WTC11 (cell line): Measurements from ENCODE around the gene SGPP2. TPM values are rescaled to one million over a fixed set of nuclear protein-coding genes. Genes with fewer than 3 reads are reported as not detected.

Source experiments
- ATAC-seq: fragments of 200-7000 bp; cut with Tn5 transposase; 2 replicates; pipeline ENCODE4 v1.10.0; 2021; ENCODE audit warnings: mild to moderate bottlenecking, moderate library complexity
- CTCF ChIA-PET: fragments of 300-600 bp; sonication (Branson Sonifier 250); formaldehyde crosslinking; loops from one replicate; lab custom pipeline; 2021; ENCODE audit warnings: antibody characterized with exemption; lab: Charles Lee
- POLR2A ChIA-PET: fragments of 350-600 bp; sonication (Branson Sonifier 250); formaldehyde crosslinking; loops from one replicate; lab custom pipeline; 2021; ENCODE audit warnings: antibody characterized with exemption; lab: Charles Lee
- DNase-seq: peaks from one replicate; pipeline ENCODE4 v3.0.0; 2021; ENCODE audit warnings: low spot score
- H3K27ac Mint-ChIP-seq: 2 replicates; pipeline ENCODE4 v1.8.0; 2021; ENCODE audit warnings: mixed read lengths
- H3K27me3 Mint-ChIP-seq: 2 replicates; pipeline ENCODE4 v1.8.0; 2021; ENCODE audit warnings: low read depth, mild to moderate bottlenecking, moderate library complexity, mixed read lengths
- H3K36me3 Mint-ChIP-seq: 2 replicates; pipeline ENCODE4 v1.8.0; 2021; ENCODE audit warnings: mixed read lengths
- H3K4me1 Mint-ChIP-seq: 2 replicates; pipeline ENCODE4 v1.8.0; 2022; ENCODE audit warnings: mixed read lengths
- H3K4me3 Mint-ChIP-seq: 2 replicates; pipeline ENCODE4 v1.8.0; 2021; ENCODE audit warnings: mild to moderate bottlenecking, moderate library complexity, mixed read lengths
- H3K9me3 Mint-ChIP-seq: 2 replicates; pipeline ENCODE4 v1.8.0; 2021; ENCODE audit warnings: mixed read lengths
- CBFB ChIP-seq: sonication (generic); formaldehyde crosslinking; IDR thresholded peaks from 2 replicates; pipeline ENCODE4 v1.8.1; 2022; ENCODE audit warnings: mild to moderate bottlenecking, low read depth, missing genetic modification reagents
- ESRRA ChIP-seq: sonication (generic); formaldehyde crosslinking; IDR thresholded peaks from 2 replicates; pipeline ENCODE4 v1.8.1; 2022; ENCODE audit warnings: mild to moderate bottlenecking, missing genetic modification reagents, borderline replicate concordance
- ETV6 ChIP-seq: sonication (generic); formaldehyde crosslinking; IDR thresholded peaks from 2 replicates; pipeline ENCODE4 v1.8.1; 2022; ENCODE audit warnings: mild to moderate bottlenecking, missing genetic modification reagents
- FOXP1 ChIP-seq: sonication (generic); formaldehyde crosslinking; IDR thresholded peaks from 2 replicates; pipeline ENCODE4 v1.8.0; 2022; ENCODE audit warnings: missing genetic modification reagents, mild to moderate bottlenecking, moderate library complexity, borderline replicate concordance
- HMGA2 ChIP-seq: fragments of 250-450 bp; sonication (Bioruptor Pico); IDR thresholded peaks from 2 replicates; pipeline ENCODE4 v1.4.0; 2021; ENCODE audit warnings: mild to moderate bottlenecking, moderate library complexity
- NFE2L1 ChIP-seq: sonication (generic); formaldehyde crosslinking; IDR thresholded peaks from 2 replicates; pipeline ENCODE4 v1.8.1; 2023; ENCODE audit warnings: missing genetic modification reagents
- NR1H2 ChIP-seq: sonication (generic); formaldehyde crosslinking; IDR thresholded peaks from 2 replicates; pipeline ENCODE4 v1.9.0; 2021; ENCODE audit warnings: mild to moderate bottlenecking, moderate library complexity, missing genetic modification reagents
- NR2C2 ChIP-seq: sonication (generic); formaldehyde crosslinking; IDR thresholded peaks from 2 replicates; pipeline ENCODE4 v1.8.0; 2022; ENCODE audit warnings: mild to moderate bottlenecking, missing genetic modification reagents
- NR3C1 ChIP-seq: sonication (generic); formaldehyde crosslinking; conservative IDR thresholded peaks from 2 replicates; pipeline ENCODE4 v1.8.1; 2023; ENCODE audit warnings: low read depth, mild to moderate bottlenecking, missing genetic modification reagents
- PRRX2 ChIP-seq: fragments of 250-450 bp; sonication (Bioruptor Pico); IDR thresholded peaks from 2 replicates; pipeline ENCODE4 v1.8.0; 2021; ENCODE audit warnings: mild to moderate bottlenecking
- SMAD4 ChIP-seq: sonication (generic); formaldehyde crosslinking; IDR thresholded peaks from 2 replicates; pipeline ENCODE4 v1.8.0; 2022; ENCODE audit warnings: mild to moderate bottlenecking, missing genetic modification reagents
- TEAD4 ChIP-seq: sonication (generic); formaldehyde crosslinking; IDR thresholded peaks from 2 replicates; pipeline ENCODE4 v1.8.0; 2022; ENCODE audit warnings: mild to moderate bottlenecking, missing genetic modification reagents
- ZNF138 ChIP-seq: sonication (generic); formaldehyde crosslinking; conservative IDR thresholded peaks from 2 replicates; pipeline ENCODE4 v1.8.1; 2022; ENCODE audit warnings: mild to moderate bottlenecking, moderate library complexity, missing genetic modification reagents
- ZNF263 ChIP-seq: sonication (generic); formaldehyde crosslinking; IDR thresholded peaks from 2 replicates; pipeline ENCODE4 v1.8.1; 2022; ENCODE audit warnings: low read depth, mild to moderate bottlenecking, moderate library complexity, missing genetic modification reagents
- ZNF396 ChIP-seq: fragments of 250-450 bp; sonication (Bioruptor Pico); IDR thresholded peaks from 2 replicates; pipeline ENCODE4 v1.8.0; 2021; ENCODE audit warnings: mild to moderate bottlenecking, moderate library complexity, borderline replicate concordance
- ZNF416 ChIP-seq: fragments of 250-450 bp; sonication (Bioruptor Pico); IDR thresholded peaks from 2 replicates; pipeline ENCODE4 v1.9.0; 2021; ENCODE audit warnings: mild to moderate bottlenecking, inconsistent platforms
- total RNA-seq: library from RNA; stranded (reverse); gene quantifications from 3 replicates; pipeline ENCODE4 v1.2.3, GENCODE V29; 2021
- TF ChIP-seq, protein P1 (sequence below): sonication (generic); formaldehyde crosslinking; IDR thresholded peaks from 2 replicates; pipeline ENCODE4 v1.8.0; 2022; ENCODE audit warnings: mild to moderate bottlenecking, missing genetic modification reagents
- TF ChIP-seq, protein P2 (sequence below): sonication (generic); formaldehyde crosslinking; IDR thresholded peaks from 2 replicates; pipeline ENCODE4 v1.8.1; 2023; ENCODE audit warnings: mild to moderate bottlenecking, missing genetic modification reagents, moderate library complexity
- TF ChIP-seq, protein P3 (sequence below): sonication (generic); formaldehyde crosslinking; IDR thresholded peaks from 2 replicates; pipeline ENCODE4 v1.8.0; 2022; ENCODE audit warnings: mild to moderate bottlenecking, missing genetic modification reagents
- TF ChIP-seq, protein P4 (sequence below): sonication (generic); formaldehyde crosslinking; IDR thresholded peaks from 2 replicates; pipeline ENCODE4 v1.8.0; 2023; ENCODE audit warnings: missing genetic modification reagents
- TF ChIP-seq, protein P5 (sequence below): fragments of 250-450 bp; sonication (Bioruptor Pico); IDR thresholded peaks from 2 replicates; pipeline ENCODE4 v1.8.0; 2021; ENCODE audit warnings: mild to moderate bottlenecking
- TF ChIP-seq, protein P6 (sequence below): sonication (generic); formaldehyde crosslinking; IDR thresholded peaks from 2 replicates; pipeline ENCODE4 v1.8.0; 2022; ENCODE audit warnings: mild to moderate bottlenecking, missing genetic modification reagents
- TF ChIP-seq, protein P7 (sequence below): fragments of 250-450 bp; sonication (Bioruptor Pico); IDR thresholded peaks from 2 replicates; pipeline ENCODE4 v1.9.0; 2021; ENCODE audit warnings: mild to moderate bottlenecking

Gene SGPP2
- total RNA-seq, 1 experiment from 2014 or later = 0.07 TPM

DNA sequence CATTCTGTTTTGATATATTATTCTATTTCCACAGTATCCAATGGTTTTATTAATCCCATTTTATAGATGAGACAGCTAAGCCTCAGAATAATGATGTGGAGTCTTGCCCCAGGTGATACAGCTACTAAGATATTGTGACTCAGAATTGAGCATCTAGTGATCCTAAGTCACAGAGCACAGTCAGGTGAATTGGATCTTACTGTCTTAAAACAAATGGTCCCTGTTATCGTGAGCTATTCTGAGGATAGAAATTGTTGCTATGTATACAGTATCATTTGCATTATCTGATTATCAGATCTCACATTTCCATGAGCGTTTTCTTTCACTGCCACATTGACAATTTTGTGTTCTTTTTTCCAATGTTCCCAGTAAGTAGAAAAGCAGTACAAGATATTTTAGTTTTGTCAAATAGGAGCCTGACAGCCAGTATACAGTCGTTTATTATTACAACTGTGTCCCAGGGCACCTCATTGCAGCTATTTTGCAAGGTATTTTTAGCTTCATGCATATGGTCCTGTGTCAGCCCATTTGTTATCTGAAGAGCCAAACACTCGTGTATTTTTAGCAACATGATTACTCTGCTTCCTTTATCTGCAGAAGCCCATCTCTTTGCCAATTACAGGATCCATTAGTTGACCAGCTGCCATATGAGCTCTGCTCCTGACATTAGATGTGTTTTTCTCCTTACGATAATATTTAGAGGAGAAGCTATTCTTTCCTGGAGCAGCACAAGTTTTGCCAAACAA lies 25.1 kb upstream of the SGPP2 start:
- H3K27me3 Mint-ChIP-seq = no peaks in the 10 kb centered on the region; the same call in none of the 2 replicates
- ATAC-seq (no peak), DNase-seq (no peak)
- CTCF ChIA-PET = interaction anchor here (0.6 kb wide), 1 partner anchor 214 kb away, joined by 4 read pairs; no protein-coding TSS in a partner anchor
- H3K4me1 Mint-ChIP-seq = peaks cover 2% of the 10 kb centered on the region
- POLR2A ChIA-PET = interaction anchor here (0.7 kb wide), 1 partner anchor 1660 kb away, joined by 4 read pairs; no protein-coding TSS in a partner anchor
- H3K4me3 Mint-ChIP-seq = no peak overlapping the region
- H3K36me3 Mint-ChIP-seq = no peaks in the 10 kb centered on the region; the same call in 1 of the 2 replicates
- TF ChIP-seq NR2C2 (CRISPR knock-in tag) = no peak
- TF ChIP-seq, protein P1, sequence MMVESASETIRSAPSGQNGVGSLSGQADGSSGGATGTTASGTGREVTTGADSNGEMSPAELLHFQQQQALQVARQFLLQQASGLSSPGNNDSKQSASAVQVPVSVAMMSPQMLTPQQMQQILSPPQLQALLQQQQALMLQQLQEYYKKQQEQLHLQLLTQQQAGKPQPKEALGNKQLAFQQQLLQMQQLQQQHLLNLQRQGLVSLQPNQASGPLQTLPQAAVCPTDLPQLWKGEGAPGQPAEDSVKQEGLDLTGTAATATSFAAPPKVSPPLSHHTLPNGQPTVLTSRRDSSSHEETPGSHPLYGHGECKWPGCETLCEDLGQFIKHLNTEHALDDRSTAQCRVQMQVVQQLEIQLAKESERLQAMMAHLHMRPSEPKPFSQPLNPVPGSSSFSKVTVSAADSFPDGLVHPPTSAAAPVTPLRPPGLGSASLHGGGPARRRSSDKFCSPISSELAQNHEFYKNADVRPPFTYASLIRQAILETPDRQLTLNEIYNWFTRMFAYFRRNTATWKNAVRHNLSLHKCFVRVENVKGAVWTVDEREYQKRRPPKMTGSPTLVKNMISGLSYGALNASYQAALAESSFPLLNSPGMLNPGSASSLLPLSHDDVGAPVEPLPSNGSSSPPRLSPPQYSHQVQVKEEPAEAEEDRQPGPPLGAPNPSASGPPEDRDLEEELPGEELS (CRISPR knock-in tag) = no peak
- TF ChIP-seq, protein P2, sequence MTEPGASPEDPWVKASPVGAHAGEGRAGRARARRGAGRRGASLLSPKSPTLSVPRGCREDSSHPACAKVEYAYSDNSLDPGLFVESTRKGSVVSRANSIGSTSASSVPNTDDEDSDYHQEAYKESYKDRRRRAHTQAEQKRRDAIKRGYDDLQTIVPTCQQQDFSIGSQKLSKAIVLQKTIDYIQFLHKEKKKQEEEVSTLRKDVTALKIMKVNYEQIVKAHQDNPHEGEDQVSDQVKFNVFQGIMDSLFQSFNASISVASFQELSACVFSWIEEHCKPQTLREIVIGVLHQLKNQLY (CRISPR knock-in tag) = no peak
- no peak for TF ChIP-seq NR1H2 (CRISPR knock-in tag)
- TF ChIP-seq ETV6 (CRISPR knock-in tag) = no peak
- TF ChIP-seq ZNF416 (CRISPR knock-in tag) = no peak
- no peak for TF ChIP-seq ZNF263 (CRISPR knock-in tag)
- no peak for TF ChIP-seq SMAD4 (CRISPR knock-in tag)
- TF ChIP-seq, protein P3, sequence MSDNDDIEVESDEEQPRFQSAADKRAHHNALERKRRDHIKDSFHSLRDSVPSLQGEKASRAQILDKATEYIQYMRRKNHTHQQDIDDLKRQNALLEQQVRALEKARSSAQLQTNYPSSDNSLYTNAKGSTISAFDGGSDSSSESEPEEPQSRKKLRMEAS (CRISPR knock-in tag) = no peak
- TF ChIP-seq NR3C1 (CRISPR knock-in tag) = no peak
- TF ChIP-seq, protein P4, sequence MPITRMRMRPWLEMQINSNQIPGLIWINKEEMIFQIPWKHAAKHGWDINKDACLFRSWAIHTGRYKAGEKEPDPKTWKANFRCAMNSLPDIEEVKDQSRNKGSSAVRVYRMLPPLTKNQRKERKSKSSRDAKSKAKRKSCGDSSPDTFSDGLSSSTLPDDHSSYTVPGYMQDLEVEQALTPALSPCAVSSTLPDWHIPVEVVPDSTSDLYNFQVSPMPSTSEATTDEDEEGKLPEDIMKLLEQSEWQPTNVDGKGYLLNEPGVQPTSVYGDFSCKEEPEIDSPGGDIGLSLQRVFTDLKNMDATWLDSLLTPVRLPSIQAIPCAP (CRISPR knock-in tag) = no peak
- H3K9me3 Mint-ChIP-seq = peaks cover 17% of the 10 kb centered on the region
- no peak overlapping the region for H3K27ac Mint-ChIP-seq

DNA sequence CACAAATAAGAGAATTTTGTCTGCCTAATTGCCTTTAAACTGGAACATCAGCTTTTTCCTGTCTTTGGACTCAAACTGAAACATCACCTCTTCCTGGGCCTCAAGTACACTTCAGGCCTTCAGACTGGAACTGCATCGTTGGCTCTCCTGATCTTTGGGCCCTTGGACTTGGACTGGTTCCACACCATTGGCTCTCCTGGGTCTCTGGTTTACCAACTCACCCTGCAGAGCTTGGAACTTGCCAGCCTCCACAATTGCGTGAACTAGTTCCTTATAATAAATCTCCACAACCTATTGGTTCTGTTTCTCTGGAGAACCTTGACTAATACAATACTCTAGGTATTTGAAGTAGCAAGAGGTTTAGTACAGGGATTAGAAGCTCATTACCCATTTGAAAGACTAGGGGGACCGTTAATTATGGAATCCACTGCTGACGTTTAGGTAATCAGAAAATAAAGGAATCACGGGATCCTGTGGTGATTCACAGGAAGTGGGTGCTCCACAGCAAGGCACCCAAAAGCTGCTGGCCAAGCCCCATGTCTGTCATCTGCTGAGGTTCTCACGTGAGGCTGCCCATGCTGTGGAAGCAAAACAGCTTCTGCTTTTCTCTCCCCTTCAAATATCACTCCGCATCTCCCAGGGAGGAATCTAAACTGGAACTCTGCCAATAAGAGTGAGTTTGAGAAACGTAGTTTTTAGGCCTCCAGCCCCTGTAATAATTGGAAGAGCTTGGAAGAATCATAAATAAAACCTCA lies 20.0 kb upstream of the SGPP2 start:
- peaks cover 13% of the 10 kb centered on the region for H3K9me3 Mint-ChIP-seq
- H3K27ac Mint-ChIP-seq = no peak overlapping the region
- no peaks in the 10 kb centered on the region; the same call in 1 of the 2 replicates for H3K27me3 Mint-ChIP-seq
- DNase-seq (no peak), ATAC-seq (no peak)
- POLR2A ChIA-PET = no interaction called here
- no peaks in the 10 kb centered on the region for H3K4me1 Mint-ChIP-seq
- H3K36me3 Mint-ChIP-seq = no peaks in the 10 kb centered on the region
- CTCF ChIA-PET = no interaction called here
- no peak overlapping the region for H3K4me3 Mint-ChIP-seq
- TF ChIP-seq ZNF138 (CRISPR knock-in tag) (no peak), NR1H2 (CRISPR knock-in tag) (no peak), CBFB (no peak), NFE2L1 (CRISPR knock-in tag) (no peak), HMGA2 (no peak), ESRRA (CRISPR knock-in tag) (no peak), TEAD4 (CRISPR knock-in tag) (no peak), PRRX2 (CRISPR knock-in tag) (no peak), ZNF396 (no peak), FOXP1 (CRISPR knock-in tag) (no peak)
- TF ChIP-seq, protein P5, sequence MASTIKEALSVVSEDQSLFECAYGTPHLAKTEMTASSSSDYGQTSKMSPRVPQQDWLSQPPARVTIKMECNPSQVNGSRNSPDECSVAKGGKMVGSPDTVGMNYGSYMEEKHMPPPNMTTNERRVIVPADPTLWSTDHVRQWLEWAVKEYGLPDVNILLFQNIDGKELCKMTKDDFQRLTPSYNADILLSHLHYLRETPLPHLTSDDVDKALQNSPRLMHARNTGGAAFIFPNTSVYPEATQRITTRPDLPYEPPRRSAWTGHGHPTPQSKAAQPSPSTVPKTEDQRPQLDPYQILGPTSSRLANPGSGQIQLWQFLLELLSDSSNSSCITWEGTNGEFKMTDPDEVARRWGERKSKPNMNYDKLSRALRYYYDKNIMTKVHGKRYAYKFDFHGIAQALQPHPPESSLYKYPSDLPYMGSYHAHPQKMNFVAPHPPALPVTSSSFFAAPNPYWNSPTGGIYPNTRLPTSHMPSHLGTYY (CRISPR knock-in tag) = no peak
- TF ChIP-seq, protein P6, sequence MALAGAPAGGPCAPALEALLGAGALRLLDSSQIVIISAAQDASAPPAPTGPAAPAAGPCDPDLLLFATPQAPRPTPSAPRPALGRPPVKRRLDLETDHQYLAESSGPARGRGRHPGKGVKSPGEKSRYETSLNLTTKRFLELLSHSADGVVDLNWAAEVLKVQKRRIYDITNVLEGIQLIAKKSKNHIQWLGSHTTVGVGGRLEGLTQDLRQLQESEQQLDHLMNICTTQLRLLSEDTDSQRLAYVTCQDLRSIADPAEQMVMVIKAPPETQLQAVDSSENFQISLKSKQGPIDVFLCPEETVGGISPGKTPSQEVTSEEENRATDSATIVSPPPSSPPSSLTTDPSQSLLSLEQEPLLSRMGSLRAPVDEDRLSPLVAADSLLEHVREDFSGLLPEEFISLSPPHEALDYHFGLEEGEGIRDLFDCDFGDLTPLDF = no peak
- TF ChIP-seq, protein P2 (CRISPR knock-in tag) = no peak
- TF ChIP-seq, protein P7, sequence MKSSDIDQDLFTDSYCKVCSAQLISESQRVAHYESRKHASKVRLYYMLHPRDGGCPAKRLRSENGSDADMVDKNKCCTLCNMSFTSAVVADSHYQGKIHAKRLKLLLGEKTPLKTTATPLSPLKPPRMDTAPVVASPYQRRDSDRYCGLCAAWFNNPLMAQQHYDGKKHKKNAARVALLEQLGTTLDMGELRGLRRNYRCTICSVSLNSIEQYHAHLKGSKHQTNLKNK (CRISPR knock-in tag) = no peak
- TF ChIP-seq, protein P4 (CRISPR knock-in tag) = no peak
